Smooth muscle cell (in vitro differentiated cells): ENCODE data around the gene FAM222B. TPM values are rescaled to one million over a fixed set of nuclear protein-coding genes. Genes with fewer than 3 reads are reported as not detected.

Experiments used
- DNase-seq: peaks from one replicate; lab custom pipeline; 2025; ENCODE audit not compliant: unreplicated experiment; lab: John Stamatoyannopoulos, UW
- H2AFZ ChIP-seq: fragments of 200-600 bp; sonication (generic); 2 replicates; pipeline ENCODE4 v1.6.0; 2016; ENCODE audit warnings: antibody characterized with exemption, low read depth, mild to moderate bottlenecking
- H3F3A ChIP-seq: fragments of 200-600 bp; sonication (generic); 2 replicates; pipeline ENCODE4 v1.6.0; 2017; ENCODE audit warnings: antibody characterized with exemption, low read depth
- H3K27ac ChIP-seq: fragments of 200-600 bp; sonication (generic); 2 replicates; pipeline ENCODE4 v1.5.1; 2016; ENCODE audit warnings: low read depth, mild to moderate bottlenecking
- H3K27me3 ChIP-seq: fragments of 200-600 bp; sonication (generic); 2 replicates; pipeline ENCODE4 v1.6.1; 2016; ENCODE audit warnings: low read depth, mild to moderate bottlenecking
- H3K36me3 ChIP-seq: fragments of 200-600 bp; sonication (generic); 2 replicates; pipeline ENCODE4 v1.5.1; 2016; ENCODE audit warnings: low read depth
- H3K4me1 ChIP-seq: fragments of 200-600 bp; sonication (generic); 2 replicates; pipeline ENCODE4 v1.5.1; 2016; ENCODE audit warnings: low read depth
- H3K4me2 ChIP-seq: fragments of 200-600 bp; sonication (generic); 2 replicates; pipeline ENCODE4 v1.6.0; 2016; ENCODE audit warnings: mild to moderate bottlenecking
- H3K4me3 ChIP-seq: fragments of 200-600 bp; sonication (generic); 2 replicates; pipeline ENCODE4 v1.5.1; 2016; ENCODE audit warnings: mild to moderate bottlenecking
- H3K79me2 ChIP-seq: fragments of 200-600 bp; sonication (generic); 2 replicates; pipeline ENCODE4 v1.6.0; 2016; ENCODE audit warnings: low read depth, mild to moderate bottlenecking
- H3K9ac ChIP-seq: fragments of 200-600 bp; sonication (generic); 2 replicates; pipeline ENCODE4 v1.6.0; 2016; ENCODE audit warnings: low read depth
- H3K9me3 ChIP-seq: fragments of 200-600 bp; sonication (generic); replicated peaks from 2 replicates; pipeline ENCODE4 v1.5.1; 2016; ENCODE audit warnings: low read depth
- H4K20me1 ChIP-seq: fragments of 200-600 bp; sonication (generic); 2 replicates; pipeline ENCODE4 v1.6.0; 2016; ENCODE audit warnings: low read depth
- WGBS: methylation state at CpG from one replicate; pipeline ENCODE4 v1.1.7; 2016; ENCODE audit warnings: low lambda C conversion rate; 5-methylcytosine and 5-hydroxymethylcytosine counted together
- polyA plus RNA-seq: library from polyadenylated mRNA; unstranded; fragments of >200 nt; fragmentation: Nextera tagmentation; extraction: Ambion mirVana; gene quantifications from 2 replicates; pipeline ENCODE4 v1.2.1, GENCODE V29; 2016
- total RNA-seq: library from RNA; depleted of rRNA; stranded (reverse); fragments of >200 nt; gene quantifications from 2 replicates; pipeline ENCODE4 v1.2.3, GENCODE V29; 2014
- TF ChIP-seq, protein P1 (sequence below): fragments of 200-600 bp; sonication (generic); IDR thresholded peaks from 2 replicates; pipeline ENCODE4 v1.5.1; 2017; ENCODE audit warnings: borderline replicate concordance, mild to moderate bottlenecking, antibody characterized with exemption; ENCODE audit not compliant: insufficient read depth, poor library complexity, severe bottlenecking

The FAM222B gene
- total and polyA plus RNA-seq, 2 experiments from 2014 or later, result 20.5 to 28.0 TPM

DNA sequence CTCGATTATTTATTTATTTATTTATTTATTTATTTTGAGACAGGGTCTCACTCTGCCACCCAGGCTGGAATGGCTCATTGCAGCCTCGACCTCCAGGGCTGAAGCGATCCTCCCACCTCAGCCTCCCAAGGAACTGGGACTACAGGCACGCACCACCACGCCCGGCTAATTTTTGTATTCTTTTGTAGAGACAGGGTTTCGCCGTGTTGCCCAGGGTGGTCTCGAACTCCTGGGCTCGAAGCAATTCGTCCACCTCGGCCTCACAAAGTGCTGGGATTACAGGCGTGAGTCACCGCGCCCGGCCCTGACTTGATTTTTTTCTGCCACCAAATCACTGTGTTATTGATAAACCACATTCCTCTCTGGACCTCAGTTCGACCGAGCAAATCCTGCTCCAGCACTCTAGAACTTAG is 123.6 kb downstream of the FAM222B start:
- peaks cover 64% of the 10 kb centered on the region for H4K20me1 ChIP-seq
- peak overlapping the region; percentile 98 for H3K27ac ChIP-seq
- H3K4me2 ChIP-seq, result peak overlapping the region; percentile 98
- H3K4me1 ChIP-seq, result peaks cover 35% of the 10 kb centered on the region
- DNase-seq, result no peak
- peaks cover 39% of the 10 kb centered on the region for H3F3A ChIP-seq
- H2AFZ ChIP-seq, result no peak overlapping the region
- WGBS, result 14% methylated on average over 18 of the region's 18 CpGs
- H3K36me3 ChIP-seq, result no peaks in the 10 kb centered on the region
- TF ChIP-seq, protein P1, sequence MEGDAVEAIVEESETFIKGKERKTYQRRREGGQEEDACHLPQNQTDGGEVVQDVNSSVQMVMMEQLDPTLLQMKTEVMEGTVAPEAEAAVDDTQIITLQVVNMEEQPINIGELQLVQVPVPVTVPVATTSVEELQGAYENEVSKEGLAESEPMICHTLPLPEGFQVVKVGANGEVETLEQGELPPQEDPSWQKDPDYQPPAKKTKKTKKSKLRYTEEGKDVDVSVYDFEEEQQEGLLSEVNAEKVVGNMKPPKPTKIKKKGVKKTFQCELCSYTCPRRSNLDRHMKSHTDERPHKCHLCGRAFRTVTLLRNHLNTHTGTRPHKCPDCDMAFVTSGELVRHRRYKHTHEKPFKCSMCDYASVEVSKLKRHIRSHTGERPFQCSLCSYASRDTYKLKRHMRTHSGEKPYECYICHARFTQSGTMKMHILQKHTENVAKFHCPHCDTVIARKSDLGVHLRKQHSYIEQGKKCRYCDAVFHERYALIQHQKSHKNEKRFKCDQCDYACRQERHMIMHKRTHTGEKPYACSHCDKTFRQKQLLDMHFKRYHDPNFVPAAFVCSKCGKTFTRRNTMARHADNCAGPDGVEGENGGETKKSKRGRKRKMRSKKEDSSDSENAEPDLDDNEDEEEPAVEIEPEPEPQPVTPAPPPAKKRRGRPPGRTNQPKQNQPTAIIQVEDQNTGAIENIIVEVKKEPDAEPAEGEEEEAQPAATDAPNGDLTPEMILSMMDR, result no peak
- H3K9me3 ChIP-seq, result no peaks in the 10 kb centered on the region
- peak overlapping the region; percentile 79 for H3K4me3 ChIP-seq
- peak overlapping the region; percentile 85 for H3K9ac ChIP-seq
- H3K27me3 ChIP-seq, result no peaks in the 10 kb centered on the region
- H3K79me2 ChIP-seq, result peaks cover 53% of the 10 kb centered on the region

DNA sequence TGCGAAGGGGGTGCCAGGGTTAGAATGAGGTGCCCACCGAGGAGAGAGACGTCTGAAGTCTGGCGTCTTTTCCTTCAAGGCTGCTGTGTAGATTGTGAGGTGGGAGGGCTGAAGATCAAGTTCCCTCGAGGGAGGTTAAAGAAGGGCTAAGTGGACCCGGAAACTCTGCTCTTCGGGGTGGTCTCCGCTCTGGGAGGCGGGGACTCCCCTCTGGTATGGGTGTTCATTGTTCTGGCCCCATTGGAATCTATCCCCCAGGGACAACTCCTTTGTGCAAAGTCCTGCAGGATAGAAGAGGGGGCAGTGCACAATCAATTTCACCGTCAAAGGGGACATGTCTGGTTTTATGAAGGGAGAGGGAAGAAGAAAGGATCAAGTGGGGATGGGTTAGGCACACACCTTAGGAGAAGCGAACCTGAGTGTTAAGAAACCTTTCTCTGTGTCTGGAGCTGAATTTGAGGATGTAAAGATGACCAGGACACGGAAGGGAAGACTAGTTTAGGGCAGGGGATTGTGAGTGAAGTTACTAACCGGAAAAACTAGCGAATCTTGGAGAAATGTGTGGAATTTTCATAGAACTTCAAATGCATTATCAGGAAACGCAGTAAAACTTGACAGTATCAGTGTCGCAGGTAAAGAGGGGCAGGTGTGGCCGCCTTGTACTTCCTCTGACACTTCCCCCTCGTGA is 124.1 kb downstream of the FAM222B start:
- peaks cover 53% of the 10 kb centered on the region for H3K79me2 ChIP-seq
- no peak for DNase-seq

DNA sequence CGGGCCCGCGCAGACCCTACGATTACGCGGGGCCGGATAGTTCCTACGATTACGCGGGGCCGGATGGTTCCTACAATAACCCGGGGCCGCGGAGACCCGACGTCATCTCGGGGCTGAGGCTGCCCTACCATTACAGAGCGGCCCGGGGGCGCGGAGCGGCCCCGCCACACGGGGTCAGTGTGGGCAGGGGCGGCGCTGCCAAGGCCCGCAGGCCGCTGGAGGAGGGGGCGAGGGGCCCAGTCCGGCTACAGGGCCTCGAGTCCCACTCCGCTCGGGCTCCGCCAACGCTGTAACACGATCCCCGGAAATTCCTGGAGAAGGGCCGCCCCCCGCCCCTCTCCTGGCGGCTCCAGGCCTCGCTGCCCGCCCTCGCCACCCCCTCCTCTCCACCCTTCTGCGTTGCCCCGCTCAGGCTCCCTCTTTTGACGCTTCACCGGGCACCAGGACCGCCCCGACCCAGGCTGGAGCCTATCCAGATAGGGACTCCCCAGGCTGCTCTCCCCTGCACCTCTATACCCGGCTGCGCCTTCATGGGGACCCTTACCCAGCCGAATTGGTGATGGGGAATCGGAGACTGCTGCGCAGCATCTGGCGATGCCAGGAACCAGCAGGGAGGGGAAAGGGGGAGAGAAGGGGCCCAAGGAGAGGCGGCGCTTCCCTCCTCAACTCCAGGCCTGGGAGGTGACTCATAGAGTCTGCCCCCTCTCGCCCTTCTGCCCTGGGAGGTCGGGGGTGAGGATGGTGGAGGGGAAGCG is 124.8 kb downstream of the FAM222B start, which contains the start of gene RAB34:
RAB34 (minus strand) TSS at position 291 of the 755 bp plus-strand sequence. CDS start 602 bp downstream, outside the sequence.
- no peak within 1 kb of the TSS for H2AFZ ChIP-seq
- H3K9me3 ChIP-seq, result no peaks in the 10 kb centered on the region
- H3K27ac ChIP-seq, result peak within 1 kb of the TSS; percentile 98
- peaks cover 54% of the 10 kb centered on the region for H4K20me1 ChIP-seq
- H3K79me2 ChIP-seq, result peaks cover 49% of the 10 kb centered on the region
- TF ChIP-seq, protein P1, result peak; percentile 47
- no peaks in the 10 kb centered on the region for H3K36me3 ChIP-seq
- H3K27me3 ChIP-seq, result no peaks in the 10 kb centered on the region
- peaks cover 42% of the 10 kb centered on the region for H3F3A ChIP-seq
- peaks cover 35% of the 10 kb centered on the region for H3K4me1 ChIP-seq
- peak within 1 kb of the TSS; percentile 79 for H3K4me3 ChIP-seq
- peak within 1 kb of the TSS; percentile 99 for H3K9ac ChIP-seq
- WGBS, result under 1% methylated on average over 54 of the region's 60 CpGs
- peak within 1 kb of the TSS; percentile 98 for H3K4me2 ChIP-seq
- peak; percentile 96 for DNase-seq

More for the DNA sequence above, 124.1 kb downstream of the FAM222B start:
- peaks cover 42% of the 10 kb centered on the region for H3F3A ChIP-seq
- H3K9me3 ChIP-seq, result no peaks in the 10 kb centered on the region
- H3K4me2 ChIP-seq, result peak overlapping the region; percentile 98
- no peaks in the 10 kb centered on the region for H3K36me3 ChIP-seq
- H4K20me1 ChIP-seq, result peaks cover 62% of the 10 kb centered on the region
- H3K9ac ChIP-seq, result peak overlapping the region; percentile 99
- H2AFZ ChIP-seq, result no peak overlapping the region
- H3K27ac ChIP-seq, result peak overlapping the region; percentile 98
- WGBS, result 5% methylated on average over 18 of the region's 18 CpGs
- peak overlapping the region; percentile 79 for H3K4me3 ChIP-seq
- H3K27me3 ChIP-seq, result no peaks in the 10 kb centered on the region
- TF ChIP-seq, protein P1, result no peak
- H3K4me1 ChIP-seq, result peaks cover 35% of the 10 kb centered on the region
